SK-N-SH (cell line): ENCODE data around the gene SEMA3C. TPM values are rescaled to one million over a fixed set of nuclear protein-coding genes. Genes with fewer than 3 reads are reported as not detected.

ENCODE experiments used
- CTCF ChIA-PET: fragments of 300-600, 350-600 bp; formaldehyde crosslinking; extraction: SDS; loops from one replicate; lab custom pipeline; 2021; lab: Yijun Ruan, JAX
- POLR2A ChIA-PET: fragments of 350-600 bp; sonication (Branson Sonifier 250); formaldehyde crosslinking; extraction: SDS; loops from one replicate; lab custom pipeline; 2020; ENCODE audit warnings: antibody characterized with exemption, inconsistent platforms; lab: Yijun Ruan, JAX
- DNase-seq: peaks from one replicate; pipeline ENCODE4 v3.0.0; 2012
- H2AFZ ChIP-seq: fragments of 200-600 bp; sonication (generic); 2 replicates; pipeline ENCODE4 v1.8.1; 2016; ENCODE audit warnings: antibody characterized with exemption, mild to moderate bottlenecking, low read depth
- H3F3A ChIP-seq: fragments of 200-600 bp; sonication (generic); replicated peaks from 2 replicates; pipeline ENCODE3; 2016; ENCODE audit warnings: antibody characterized with exemption, mild to moderate bottlenecking; ENCODE audit not compliant: insufficient read depth
- H3K27ac ChIP-seq, 2 experiments: fragments of 200-500 bp in 1 of 2; fragments of 200-600 bp in 1 of 2; sonication (Bioruptor generic) in 1 of 2; sonication (generic), shearing (Covaris generic) in 1 of 2; 2 replicates each; pipeline versions ENCODE4 v1.5.1 to v1.6.1; 2014 to 2016; ENCODE audit warnings: low read depth in 2 of 2, inconsistent platforms in 1 of 2, low read length in 1 of 2, mild to moderate bottlenecking in 1 of 2, mixed read lengths in 1 of 2
- H3K27me3 ChIP-seq: fragments of 200-600 bp; sonication (generic), shearing (Covaris generic); 2 replicates; pipeline ENCODE4 v1.6.1; 2016; ENCODE audit warnings: mixed run types; ENCODE audit not compliant: insufficient read depth
- H3K36me3 ChIP-seq, 2 experiments: fragments of 200-500 bp in 1 of 2; fragments of 200-600 bp in 1 of 2; sonication (Bioruptor generic) in 1 of 2; sonication (generic) in 1 of 2; replicated peaks in 1 of 2; 2 replicates each; pipeline versions ENCODE3 to v1.5.1; 2014 to 2016; ENCODE audit warnings: low read length in 1 of 2, mild to moderate bottlenecking in 1 of 2; ENCODE audit not compliant: insufficient read depth in 2 of 2, control insufficient read depth in 1 of 2
- H3K4me1 ChIP-seq, 2 experiments: fragments of 200-500 bp in 1 of 2; fragments of 200-600 bp in 1 of 2; sonication (Bioruptor generic) in 1 of 2; sonication (generic), shearing (Covaris generic) in 1 of 2; 2 replicates each; pipeline versions ENCODE4 v1.5.1 to v1.6.1; 2014 to 2016; ENCODE audit warnings: low read depth in 1 of 2, low read length in 1 of 2, mixed run types in 1 of 2; ENCODE audit not compliant: insufficient read depth in 2 of 2, control insufficient read depth in 1 of 2
- H3K4me2 ChIP-seq: fragments of 200-600 bp; sonication (generic), shearing (Covaris generic); 2 replicates; pipeline ENCODE4 v1.6.1; 2017; ENCODE audit warnings: mixed run types
- H3K4me3 ChIP-seq, 2 experiments: fragments of 200-500 bp in 1 of 2; fragments of 200-600 bp in 1 of 2; sonication (Bioruptor generic) in 1 of 2; sonication (generic), shearing (Covaris generic) in 1 of 2; 2 replicates each; pipeline versions ENCODE4 v1.5.1 to v1.8.1; 2014 to 2016; ENCODE audit warnings: low read depth in 2 of 2, inconsistent platforms in 1 of 2, low read length in 1 of 2, mild to moderate bottlenecking in 1 of 2, mixed read lengths in 1 of 2, moderate library complexity in 1 of 2
- H3K79me2 ChIP-seq: fragments of 200-600 bp; sonication (generic); 2 replicates; pipeline ENCODE4 v1.8.1; 2017; ENCODE audit warnings: mild to moderate bottlenecking; ENCODE audit not compliant: insufficient read depth
- H3K9ac ChIP-seq: fragments of 200-600 bp; sonication (generic); 2 replicates; pipeline ENCODE4 v1.6.1; 2017; ENCODE audit warnings: mixed run types
- H3K9me2 ChIP-seq: fragments of 200-600 bp; sonication (generic); 2 replicates; pipeline ENCODE4 v1.6.1; 2017; ENCODE audit warnings: mixed run types
- H3K9me3 ChIP-seq: fragments of 200-600 bp; sonication (generic); 2 replicates; pipeline ENCODE4 v1.6.1; 2017; ENCODE audit warnings: mixed run types, mild to moderate bottlenecking, moderate library complexity
- H4K20me1 ChIP-seq: fragments of 200-600 bp; sonication (generic); 2 replicates; pipeline ENCODE4 v1.6.1; 2017; ENCODE audit warnings: mild to moderate bottlenecking, mixed run types; ENCODE audit not compliant: insufficient read depth
- EP300 ChIP-seq, 2 experiments: IDR thresholded peaks; 2 replicates each; pipeline versions ENCODE4 v1.4.0 to v1.6.1; 2012; ENCODE audit warnings: borderline replicate concordance in 1 of 2, low read depth in 1 of 2, low read length in 1 of 2
- EZH2phosphoT487 ChIP-seq: fragments of 200-600 bp; sonication (generic); IDR thresholded peaks from 2 replicates; pipeline ENCODE4 v1.6.1; 2017; ENCODE audit warnings: low read depth, mixed run types, mild to moderate bottlenecking, antibody characterized with exemption, moderate library complexity, borderline replicate concordance
- FOSL2 ChIP-seq: IDR thresholded peaks from 2 replicates; pipeline ENCODE4 v1.4.0; 2012; ENCODE audit warnings: low read depth, mild to moderate bottlenecking, moderate library complexity, borderline replicate concordance
- GABPA ChIP-seq: IDR thresholded peaks from 2 replicates; pipeline ENCODE4 v1.4.0; 2012; ENCODE audit warnings: low read depth, mild to moderate bottlenecking
- MXI1 ChIP-seq: IDR thresholded peaks from 2 replicates; pipeline ENCODE4 v1.6.1; 2012; ENCODE audit warnings: mild to moderate bottlenecking, low read depth, low read length, improper control_type of control experiment
- NFIC ChIP-seq: IDR thresholded peaks from 2 replicates; pipeline ENCODE4 v1.4.0; 2012; ENCODE audit warnings: borderline replicate concordance
- POLR2AphosphoS5 ChIP-seq: IDR thresholded peaks from 2 replicates; pipeline ENCODE4 v1.6.1; 2012; ENCODE audit warnings: low read depth, low read length
- SMC3 ChIP-seq: IDR thresholded peaks from 2 replicates; pipeline ENCODE4 v1.6.1; 2012; ENCODE audit warnings: low read depth, low read length, improper control_type of control experiment
- TCF12 ChIP-seq: IDR thresholded peaks from 2 replicates; pipeline ENCODE4 v1.4.0; 2012
- TEAD4 ChIP-seq: IDR thresholded peaks from 2 replicates; pipeline ENCODE4 v1.4.0; 2012; ENCODE audit warnings: mild to moderate bottlenecking, borderline replicate concordance; ENCODE audit not compliant: insufficient read depth
- YY1 ChIP-seq: IDR thresholded peaks from 2 replicates; pipeline ENCODE4 v1.4.0; 2012; ENCODE audit warnings: low read depth, mild to moderate bottlenecking
- WGBS: methylation state at CpG from one replicate; pipeline ENCODE4 v1.1.6; 2017; ENCODE audit warnings: low lambda C conversion rate; 5-methylcytosine and 5-hydroxymethylcytosine counted together
- polyA plus RNA-seq, 3 experiments: library from polyadenylated mRNA; depleted of rRNA; stranded (reverse); fragments of >200 nt; gene quantifications; 2 replicates each; pipeline ENCODE4 v1.2.3, GENCODE V29; 2012
- TF ChIP-seq, protein P1 (sequence below): IDR thresholded peaks from 2 replicates; pipeline ENCODE4; 2012
- TF ChIP-seq, protein P2 (sequence below): IDR thresholded peaks from 2 replicates; pipeline ENCODE4 v1.4.0; 2012; ENCODE audit warnings: low read depth, borderline replicate concordance

SEMA3C gene
- polyA plus RNA-seq, 1 of the 3 experiments (the other 2 are of a cell fraction), result 51.1 TPM

DNA sequence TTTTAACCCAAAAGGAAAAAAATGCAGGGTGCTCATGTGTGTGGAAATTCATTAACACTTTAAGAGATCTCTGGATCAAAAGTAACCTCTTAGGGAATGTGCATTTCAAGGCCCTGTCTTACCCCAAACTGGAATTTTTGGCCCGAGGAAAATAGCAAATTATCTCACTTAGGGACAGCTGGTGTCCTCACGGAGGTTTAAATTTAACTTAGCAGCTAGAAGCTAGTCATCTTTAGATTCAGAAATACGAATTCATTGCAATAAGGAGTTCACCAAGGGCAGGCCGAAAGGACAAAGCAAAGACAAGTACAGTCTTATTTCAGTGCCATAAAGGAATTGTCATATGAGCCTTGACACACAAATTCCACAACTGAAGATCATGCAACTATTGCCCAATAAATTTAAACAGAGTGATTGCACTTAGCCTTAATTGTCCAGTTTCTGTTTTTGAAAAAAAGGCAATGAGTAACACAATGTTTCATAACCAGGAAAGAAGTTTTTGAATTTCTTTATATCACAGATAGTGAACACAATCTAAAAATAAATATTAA lies 22.4 kb upstream of the SEMA3C start:
- WGBS, result 61% methylated on average over 4 of the region's 4 CpGs
- Histone ChIP-seq H3K9me3 (0 out of 2 replicates have a peak, but pooled peaks cover 5% of the 10 kb centered on the region), H3K4me1 (peaks cover 3 to 18% of the 10 kb centered on the region in 2 experiments; a peak in 3 of 4 replicates), H2AFZ (peak overlapping the region; percentile 42; the same call in 1 of the 2 replicates), H4K20me1 (no peaks in the 10 kb centered on the region), H3K9ac (no peak overlapping the region), H3K4me3 (no peak overlapping the region), H3K4me2 (no peak overlapping the region), H3K36me3 (no peaks in the 10 kb centered on the region), H3F3A (peaks cover 32% of the 10 kb centered on the region), H3K27ac (peak overlapping the region; percentile 79 to 87; a peak in 3 of 4 replicates), H3K27me3 (no peaks in the 10 kb centered on the region), H3K9me2 (no peaks in the 10 kb centered on the region), H3K79me2 (no peaks in the 10 kb centered on the region)
- DNase-seq, result no peak
- ChIA-PET CTCF (interaction anchor here (1.1 to 1.5 kb wide), 2 partner anchors 22 to 529 kb away, joined by 3 to 11 read pairs; partner anchors contain the start of gene SEMA3C), POLR2A (no interaction called here)
- TF ChIP-seq, protein P1, sequence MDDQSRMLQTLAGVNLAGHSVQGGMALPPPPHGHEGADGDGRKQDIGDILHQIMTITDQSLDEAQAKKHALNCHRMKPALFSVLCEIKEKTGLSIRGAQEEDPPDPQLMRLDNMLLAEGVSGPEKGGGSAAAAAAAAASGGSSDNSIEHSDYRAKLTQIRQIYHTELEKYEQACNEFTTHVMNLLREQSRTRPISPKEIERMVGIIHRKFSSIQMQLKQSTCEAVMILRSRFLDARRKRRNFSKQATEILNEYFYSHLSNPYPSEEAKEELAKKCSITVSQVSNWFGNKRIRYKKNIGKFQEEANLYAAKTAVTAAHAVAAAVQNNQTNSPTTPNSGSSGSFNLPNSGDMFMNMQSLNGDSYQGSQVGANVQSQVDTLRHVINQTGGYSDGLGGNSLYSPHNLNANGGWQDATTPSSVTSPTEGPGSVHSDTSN, result peak; percentile 31; the same call in 1 of the 2 replicates
- TF ChIP-seq EP300 (IDR thresholded peaks at IDR 0.05; ENCODE audit: borderline replicate concordance in 1 of 2, low read depth in 1 of 2, low read length in 1 of 2), result peak in 1 of 2 experiments; percentile 59; a peak in 2 of 4 replicates
- TF ChIP-seq FOSL2, result peak; percentile 17; the same call in 1 of the 2 replicates
- TF ChIP-seq GABPA, result no peak
- no peak for TF ChIP-seq POLR2AphosphoS5
- no peak for TF ChIP-seq SMC3
- no peak for TF ChIP-seq MXI1
- TF ChIP-seq EZH2phosphoT487, result no peak
- 0 out of 2 replicates have a peak, but pooled peaks have one; percentile 31 for TF ChIP-seq TEAD4
- TF ChIP-seq, protein P2, sequence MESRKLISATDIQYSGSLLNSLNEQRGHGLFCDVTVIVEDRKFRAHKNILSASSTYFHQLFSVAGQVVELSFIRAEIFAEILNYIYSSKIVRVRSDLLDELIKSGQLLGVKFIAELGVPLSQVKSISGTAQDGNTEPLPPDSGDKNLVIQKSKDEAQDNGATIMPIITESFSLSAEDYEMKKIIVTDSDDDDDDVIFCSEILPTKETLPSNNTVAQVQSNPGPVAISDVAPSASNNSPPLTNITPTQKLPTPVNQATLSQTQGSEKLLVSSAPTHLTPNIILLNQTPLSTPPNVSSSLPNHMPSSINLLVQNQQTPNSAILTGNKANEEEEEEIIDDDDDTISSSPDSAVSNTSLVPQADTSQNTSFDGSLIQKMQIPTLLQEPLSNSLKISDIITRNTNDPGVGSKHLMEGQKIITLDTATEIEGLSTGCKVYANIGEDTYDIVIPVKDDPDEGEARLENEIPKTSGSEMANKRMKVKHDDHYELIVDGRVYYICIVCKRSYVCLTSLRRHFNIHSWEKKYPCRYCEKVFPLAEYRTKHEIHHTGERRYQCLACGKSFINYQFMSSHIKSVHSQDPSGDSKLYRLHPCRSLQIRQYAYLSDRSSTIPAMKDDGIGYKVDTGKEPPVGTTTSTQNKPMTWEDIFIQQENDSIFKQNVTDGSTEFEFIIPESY, result no peak
- TF ChIP-seq TCF12, result peak; percentile 44
- TF ChIP-seq YY1, result 0 out of 2 replicates have a peak, but pooled peaks have one; percentile 2
- TF ChIP-seq NFIC, result no peak; the same call in 1 of the 2 replicates
